HG03280 (cell line): Measurements from ENCODE around the gene KLRD1.
"Not testable (repeated sequence)": the region's sequence is repeated elsewhere in the genome, so short reads cannot be mapped to it uniquely, and the experiment has no call there.

Experiments used
- ATAC-seq: cut with Tn5 transposase; IDR thresholded peaks from one replicate; pipeline ENCODE4 v1.9.1; 2021; ENCODE audit warnings: mild to moderate bottlenecking, moderate library complexity; ENCODE audit not compliant: unreplicated experiment

Gene KLRD1

GRCh38 chr12:10367714-10368113, 60.0 kb downstream of the KLRD1 start:
- not testable (repeated sequence) for ATAC-seq

DNA sequence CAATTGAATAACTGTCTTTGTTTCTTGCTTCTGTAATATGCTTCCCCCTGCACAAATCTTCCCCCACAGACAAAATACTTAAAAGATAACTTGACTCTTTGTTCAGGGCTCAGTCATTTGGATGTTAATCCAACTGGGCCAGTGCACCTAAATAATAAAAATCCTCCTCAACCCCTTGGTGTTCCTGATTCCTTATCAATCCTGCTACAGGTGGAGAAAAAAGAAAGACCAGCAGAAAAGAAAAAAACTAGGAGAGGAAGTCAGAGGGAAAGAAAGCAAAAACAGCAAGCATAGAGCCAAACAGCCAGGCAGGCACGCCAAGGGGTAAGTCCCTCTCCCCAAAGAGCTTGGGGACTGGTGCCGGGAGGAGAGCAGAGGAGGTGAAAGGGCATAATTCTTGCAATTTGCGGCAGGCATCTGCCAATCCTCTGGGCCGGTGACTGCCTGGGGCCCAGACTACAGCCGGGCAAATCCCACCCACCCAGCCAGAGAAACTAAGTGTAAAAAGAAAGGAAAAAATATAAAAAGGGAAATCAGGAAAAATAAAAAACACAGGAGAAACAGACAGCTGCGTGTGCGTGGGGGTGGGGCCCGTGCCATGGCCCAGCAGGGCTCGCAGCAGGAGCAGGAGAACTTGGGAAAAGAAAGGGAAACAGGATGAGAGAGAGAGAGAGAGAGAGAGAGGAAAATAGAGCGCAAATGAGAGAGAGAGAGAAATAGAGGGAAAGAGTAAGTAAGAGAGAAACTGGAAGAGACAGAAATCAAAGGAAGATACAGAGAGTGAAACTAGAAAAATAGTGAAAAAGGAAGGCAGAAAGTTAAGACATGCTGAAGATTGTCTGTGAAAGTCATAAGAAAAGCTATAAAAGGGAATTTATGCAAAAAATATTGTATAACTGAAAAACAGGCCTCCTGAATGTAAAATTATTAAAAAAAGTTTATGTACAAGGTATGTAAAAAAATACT, 60.8 kb downstream of the KLRD1 start:
- no peak for ATAC-seq

GRCh38 chr12:10369557-10370415, 62.1 kb downstream of the KLRD1 start:
- no peak for ATAC-seq

DNA sequence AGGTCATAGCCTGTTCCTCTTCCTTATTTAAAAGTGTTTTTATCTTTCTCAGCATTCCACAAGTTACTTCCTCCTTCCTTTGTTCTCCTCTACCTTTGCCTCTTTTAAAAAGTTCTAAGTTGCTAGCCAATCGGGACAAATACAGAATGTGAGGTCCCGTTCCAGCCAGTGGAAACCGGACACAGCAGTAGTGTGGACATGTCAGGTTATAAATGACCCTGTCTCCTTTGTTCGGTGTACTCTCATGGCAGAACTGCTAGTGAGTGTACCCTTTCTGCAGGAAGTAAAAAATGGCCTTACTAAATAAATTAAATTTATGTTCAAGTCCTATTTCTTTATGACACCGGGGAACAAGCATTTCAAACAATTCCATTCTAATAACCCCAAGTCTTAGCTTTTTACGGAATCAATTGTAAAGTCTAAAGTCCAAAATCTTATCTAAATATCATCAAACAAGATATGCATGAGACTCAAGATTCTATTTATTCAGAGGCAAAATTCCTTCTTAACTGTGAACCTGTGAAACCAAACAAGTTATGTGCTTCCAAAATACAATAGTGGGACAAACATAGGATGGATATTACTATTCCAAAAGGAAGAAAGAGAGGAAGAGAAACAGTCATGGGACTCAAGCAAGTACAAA, 64.3 kb downstream of the KLRD1 start:
- not testable (repeated sequence) for ATAC-seq

GRCh38 chr12:10372559-10372958, 64.9 kb downstream of the KLRD1 start:
- ATAC-seq, result no peak

DNA sequence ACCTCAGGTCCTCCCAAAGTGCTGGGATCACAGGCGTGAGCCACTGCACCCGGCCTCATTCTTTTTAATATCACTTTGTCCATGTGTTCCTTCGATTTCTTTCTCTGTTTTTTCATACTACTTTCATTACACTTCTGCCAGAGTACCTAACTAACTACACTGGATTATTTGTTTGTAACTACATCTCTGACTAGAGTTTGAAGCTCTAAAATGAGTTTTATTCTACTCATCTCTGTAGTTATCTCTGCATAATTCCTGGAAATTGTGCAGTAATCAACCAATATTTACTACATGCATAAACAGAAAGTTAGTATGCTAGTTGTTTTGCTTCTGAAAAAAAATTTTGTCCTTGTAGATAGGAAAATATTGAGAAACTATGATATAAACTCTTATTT, 67.0 kb downstream of the KLRD1 start:
- ATAC-seq, result no peak

DNA sequence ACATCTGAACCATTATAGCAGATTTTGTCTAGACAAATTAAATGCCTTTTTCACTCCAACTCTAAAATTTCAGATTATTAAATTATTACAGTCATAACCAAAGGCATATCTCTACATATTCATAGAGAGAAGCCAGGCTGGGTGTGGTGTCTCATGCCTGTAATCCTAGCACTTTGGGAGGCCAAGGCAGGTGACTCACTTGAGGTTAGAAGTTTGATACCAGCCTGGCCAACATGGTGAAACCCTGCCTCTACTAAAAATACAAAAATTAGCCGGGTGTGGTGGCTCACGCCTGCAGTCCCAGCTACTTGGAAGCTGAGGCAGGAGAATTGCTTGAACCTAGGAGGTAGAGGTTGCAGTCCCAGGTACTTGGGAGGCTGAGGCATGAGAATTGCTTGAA, 71.1 kb downstream of the KLRD1 start:
- not testable (repeated sequence) for ATAC-seq
